SK-N-SH treated with all-trans-retinoic acid at 6 μM for 48 hours (cell line): ENCODE measurements around the gene SARS1.

ENCODE experiments used
- ARNTL ChIP-seq: fragments of 450-650 bp; formaldehyde crosslinking; IDR thresholded peaks from 2 replicates; pipeline ENCODE4 v1.5.0; 2020; ENCODE audit warnings: low read depth, mild to moderate bottlenecking, moderate library complexity, borderline replicate concordance
- ZC3H10 ChIP-seq: fragments of 250-450 bp; sonication (Bioruptor Pico); IDR thresholded peaks from 2 replicates; pipeline ENCODE4 v1.5.1; 2021; ENCODE audit warnings: mild to moderate bottlenecking, moderate library complexity
- ZFP3 ChIP-seq: fragments of 250-450 bp; sonication (Bioruptor Pico); IDR thresholded peaks from 2 replicates; pipeline ENCODE4 v1.5.0; 2020; ENCODE audit warnings: mild to moderate bottlenecking, moderate library complexity
- ZFP30 ChIP-seq: fragments of 450-650 bp; formaldehyde crosslinking; IDR thresholded peaks from 2 replicates; pipeline ENCODE4 v1.5.0; 2022; ENCODE audit warnings: mild to moderate bottlenecking, moderate library complexity
- ZNF8 ChIP-seq: fragments of 450-650 bp; formaldehyde crosslinking; IDR thresholded peaks from 2 replicates; pipeline ENCODE4 v1.5.0; 2020; ENCODE audit warnings: mild to moderate bottlenecking, moderate library complexity
- TF ChIP-seq, protein P1 (sequence below): fragments of 250-450 bp; sonication (Bioruptor Pico); IDR thresholded peaks from 2 replicates; pipeline ENCODE4 v1.8.0; 2020; ENCODE audit warnings: mild to moderate bottlenecking, moderate library complexity, borderline replicate concordance

DNA sequence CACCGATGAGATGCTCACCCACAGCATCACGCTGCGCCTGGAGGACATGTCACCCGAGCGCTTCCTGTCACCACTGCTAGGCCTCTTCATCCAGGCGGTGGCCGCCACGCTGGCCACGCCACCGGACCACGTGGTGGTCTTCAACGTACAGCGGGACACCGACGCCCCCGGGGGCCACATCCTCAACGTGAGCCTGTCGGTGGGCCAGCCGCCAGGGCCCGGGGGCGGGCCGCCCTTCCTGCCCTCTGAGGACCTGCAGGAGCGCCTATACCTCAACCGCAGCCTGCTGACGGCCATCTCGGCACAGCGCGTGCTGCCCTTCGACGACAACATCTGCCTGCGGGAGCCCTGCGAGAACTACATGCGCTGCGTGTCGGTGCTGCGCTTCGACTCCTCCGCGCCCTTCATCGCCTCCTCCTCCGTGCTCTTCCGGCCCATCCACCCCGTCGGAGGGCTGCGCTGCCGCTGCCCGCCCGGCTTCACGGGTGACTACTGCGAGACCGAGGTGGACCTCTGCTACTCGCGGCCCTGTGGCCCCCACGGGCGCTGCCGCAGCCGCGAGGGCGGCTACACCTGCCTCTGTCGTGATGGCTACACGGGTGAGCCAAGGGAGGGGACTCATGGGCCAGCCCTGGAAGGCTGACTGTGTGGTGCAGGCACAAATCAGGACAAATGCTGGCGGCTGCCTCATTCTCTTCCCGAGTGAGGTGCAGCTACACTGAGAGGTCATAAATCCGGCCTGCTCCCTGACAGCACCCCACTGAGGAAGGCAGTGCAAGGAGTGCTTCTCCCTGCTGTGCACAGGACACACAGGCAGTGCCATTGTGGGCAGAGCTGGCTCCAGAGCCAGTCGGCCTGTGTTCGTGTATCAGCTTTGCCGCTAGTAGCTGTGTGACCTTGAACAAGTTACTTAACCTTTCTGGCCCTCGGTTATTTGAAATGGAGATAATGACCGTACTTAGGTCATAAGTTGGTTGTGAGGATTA, 45.1 kb downstream of the SARS1 start:
- TF ChIP-seq, protein P1, sequence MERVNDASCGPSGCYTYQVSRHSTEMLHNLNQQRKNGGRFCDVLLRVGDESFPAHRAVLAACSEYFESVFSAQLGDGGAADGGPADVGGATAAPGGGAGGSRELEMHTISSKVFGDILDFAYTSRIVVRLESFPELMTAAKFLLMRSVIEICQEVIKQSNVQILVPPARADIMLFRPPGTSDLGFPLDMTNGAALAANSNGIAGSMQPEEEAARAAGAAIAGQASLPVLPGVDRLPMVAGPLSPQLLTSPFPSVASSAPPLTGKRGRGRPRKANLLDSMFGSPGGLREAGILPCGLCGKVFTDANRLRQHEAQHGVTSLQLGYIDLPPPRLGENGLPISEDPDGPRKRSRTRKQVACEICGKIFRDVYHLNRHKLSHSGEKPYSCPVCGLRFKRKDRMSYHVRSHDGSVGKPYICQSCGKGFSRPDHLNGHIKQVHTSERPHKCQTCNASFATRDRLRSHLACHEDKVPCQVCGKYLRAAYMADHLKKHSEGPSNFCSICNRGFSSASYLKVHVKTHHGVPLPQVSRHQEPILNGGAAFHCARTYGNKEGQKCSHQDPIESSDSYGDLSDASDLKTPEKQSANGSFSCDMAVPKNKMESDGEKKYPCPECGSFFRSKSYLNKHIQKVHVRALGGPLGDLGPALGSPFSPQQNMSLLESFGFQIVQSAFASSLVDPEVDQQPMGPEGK (CRISPR knock-in tag) = no peak
- no peak for TF ChIP-seq ZC3H10
- no peak for TF ChIP-seq ARNTL (CRISPR knock-in tag)
- TF ChIP-seq ZFP3 (CRISPR knock-in tag) = no peak
- TF ChIP-seq ZFP30 (CRISPR knock-in tag) = no peak
- no peak for TF ChIP-seq ZNF8 (CRISPR knock-in tag)
